MV-4-11 (cell line): ENCODE results near the gene CKAP2.
"Not testable (repeated sequence)": the region's sequence is repeated elsewhere in the genome, so short reads cannot be mapped to it uniquely, and the experiment has no call there.

Experiments
- DNase-seq: peaks from one replicate; lab custom pipeline; 2025; lab: John Stamatoyannopoulos, UW

CKAP2 gene

DNA sequence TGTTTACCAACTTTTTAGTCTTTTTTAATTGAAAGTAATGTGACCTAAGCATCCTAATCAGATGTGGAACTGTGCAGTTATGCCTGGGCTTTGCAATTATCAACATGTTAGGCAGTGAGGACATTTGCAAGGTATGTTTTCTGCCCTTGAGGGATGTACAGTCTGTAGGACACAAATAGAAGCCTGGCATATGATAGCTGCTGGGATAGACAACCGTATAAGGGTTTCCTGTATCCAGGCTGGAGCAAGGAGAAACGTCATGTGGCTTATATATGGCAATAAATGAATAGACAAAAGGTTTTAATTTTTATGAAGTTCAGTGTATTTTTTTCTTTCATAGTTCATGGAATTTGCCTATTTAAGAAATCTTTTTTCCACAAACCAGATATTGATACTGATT, 2.8 kb upstream of the CKAP2 start:
- no peak for DNase-seq

DNA sequence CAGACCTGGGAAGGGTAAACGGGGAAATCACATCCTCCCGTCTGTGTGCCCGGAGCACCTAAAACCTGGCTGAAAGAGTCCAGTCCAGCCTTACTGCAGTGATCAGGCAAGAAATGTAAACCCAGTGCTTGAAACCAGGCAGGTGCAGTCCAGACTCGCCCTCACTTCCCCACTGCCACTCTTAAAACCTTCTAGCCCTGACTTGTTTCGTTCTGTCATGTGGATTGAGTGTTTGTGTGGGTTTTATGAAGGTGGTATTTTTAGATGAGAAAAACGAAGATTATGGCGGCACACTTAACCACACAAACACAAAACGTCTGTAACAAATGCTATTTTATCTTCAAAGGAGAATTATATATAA, 839 bp upstream of the CKAP2 start:
- DNase-seq = peak; percentile 14

DNA sequence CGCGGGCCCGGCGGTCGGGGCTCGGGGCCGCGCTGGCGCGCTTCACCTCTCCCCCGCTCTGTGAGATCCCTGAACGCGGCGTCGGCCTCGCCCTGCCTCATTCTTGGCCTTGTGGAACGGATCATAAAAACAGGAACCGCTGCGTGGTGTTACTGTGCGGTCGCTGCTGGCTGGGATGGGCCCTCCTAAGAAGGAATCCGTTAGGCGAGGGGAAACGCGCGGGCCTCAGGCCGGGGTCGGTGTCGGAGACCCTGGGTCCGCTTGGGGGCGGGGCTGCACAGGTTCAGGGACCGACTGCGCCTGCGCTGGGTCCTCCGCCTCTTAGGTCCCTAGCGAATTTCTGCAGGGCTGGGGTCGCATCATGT, 381 bp downstream of the CKAP2 start:
- peak; percentile 76 for DNase-seq

DNA sequence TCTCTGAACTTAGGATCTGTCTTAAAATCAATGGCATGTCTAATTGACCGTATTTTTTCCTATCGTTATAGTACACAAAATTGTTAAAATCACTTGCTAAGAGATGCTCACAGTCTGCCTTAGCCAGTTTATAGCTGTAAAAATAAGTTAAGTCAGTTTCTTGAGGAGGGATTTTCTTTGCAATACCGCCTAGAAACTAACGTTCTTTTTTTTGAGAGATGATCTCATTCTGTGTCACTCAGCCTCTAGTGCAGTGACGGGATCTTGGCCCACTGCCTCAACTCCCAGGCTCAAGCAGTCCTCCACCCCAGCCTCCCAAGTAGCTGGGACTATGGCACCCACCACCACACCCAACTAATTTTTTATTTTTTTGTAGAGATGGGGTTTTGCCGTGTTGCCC, 4.4 kb downstream of the CKAP2 start:
- DNase-seq = no peak

GRCh38 chr13:52461265-52461664, 6.0 kb downstream of the CKAP2 start:
- no peak for DNase-seq

DNA sequence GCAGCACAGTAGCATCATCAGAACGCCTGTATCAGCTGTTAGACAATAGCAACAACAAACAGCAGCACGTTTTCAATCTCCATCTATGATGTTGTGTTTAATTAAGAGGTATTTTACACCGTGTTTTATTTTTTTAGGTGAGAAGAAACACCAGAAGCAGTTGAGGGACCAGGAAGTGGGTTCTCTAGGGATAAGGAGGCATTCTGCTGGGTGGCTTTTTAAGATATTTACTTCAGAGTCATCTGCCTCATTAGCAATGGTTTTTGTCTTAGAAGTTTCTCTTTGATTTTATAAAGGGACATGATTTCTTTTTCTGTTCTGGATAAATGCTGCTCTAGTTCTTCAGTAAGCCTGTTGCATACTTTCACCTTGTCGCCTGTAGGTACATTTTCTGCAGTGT, 8.2 kb downstream of the CKAP2 start:
- no peak for DNase-seq

- not testable (repeated sequence) for DNase-seq
These were observed 13.2 kb downstream of the CKAP2 start for GRCh38 chr13:52468487-52468886.

DNA sequence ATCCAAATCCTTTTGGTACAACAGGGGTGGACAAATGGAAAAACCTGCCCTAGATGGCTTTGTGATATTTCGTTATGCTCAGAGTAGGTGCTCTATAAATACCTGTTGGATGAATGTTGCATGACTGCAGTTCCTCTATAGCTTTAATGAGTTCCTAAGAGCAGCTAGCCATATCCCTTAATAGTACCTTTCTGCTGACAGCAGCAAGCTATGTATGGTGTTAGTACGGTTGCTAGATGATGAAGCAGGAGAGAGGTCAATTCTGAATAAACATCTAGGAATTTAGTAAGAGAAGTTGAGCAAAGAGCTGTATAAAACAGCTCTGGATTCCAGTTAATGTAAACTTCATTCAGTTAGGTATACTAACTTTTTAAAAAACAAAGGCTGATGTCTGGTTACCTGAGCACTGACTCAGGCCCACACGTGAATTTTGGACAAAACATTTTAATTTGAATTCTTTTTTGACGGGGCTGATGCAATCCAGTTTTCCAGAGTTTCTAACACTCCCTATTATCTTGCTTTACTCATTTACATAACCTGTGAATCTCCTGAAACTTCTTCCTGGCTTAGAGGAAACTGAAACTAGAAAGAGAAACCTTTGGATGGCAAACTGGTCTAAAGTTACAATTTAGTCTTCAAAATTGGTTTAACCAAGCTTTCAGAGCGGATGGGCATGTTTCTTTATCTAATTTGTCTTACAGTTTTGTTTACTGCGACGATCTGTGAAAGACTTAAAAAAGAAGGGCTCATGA, 25.6 kb downstream of the CKAP2 start:
- not testable (repeated sequence) for DNase-seq

DNA sequence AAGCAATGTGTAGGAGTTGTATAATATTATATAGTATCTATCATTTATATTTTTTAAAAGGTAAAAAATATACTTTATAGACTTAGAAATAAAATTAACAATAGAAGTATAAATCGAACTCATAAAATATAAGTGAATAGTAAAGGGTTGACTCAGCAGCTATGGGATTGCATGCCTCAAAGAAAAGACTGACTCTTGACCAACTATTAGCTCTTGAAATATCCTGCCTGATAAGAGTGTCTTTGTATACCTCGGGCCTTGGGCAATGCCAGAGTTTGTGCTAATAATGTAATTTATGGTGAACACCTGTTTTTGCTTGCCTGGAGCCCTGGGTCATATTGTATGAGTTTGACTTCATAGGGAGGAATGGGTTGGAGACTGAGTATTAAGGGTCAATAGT, 31.8 kb downstream of the CKAP2 start:
- DNase-seq = not testable (repeated sequence)

DNA sequence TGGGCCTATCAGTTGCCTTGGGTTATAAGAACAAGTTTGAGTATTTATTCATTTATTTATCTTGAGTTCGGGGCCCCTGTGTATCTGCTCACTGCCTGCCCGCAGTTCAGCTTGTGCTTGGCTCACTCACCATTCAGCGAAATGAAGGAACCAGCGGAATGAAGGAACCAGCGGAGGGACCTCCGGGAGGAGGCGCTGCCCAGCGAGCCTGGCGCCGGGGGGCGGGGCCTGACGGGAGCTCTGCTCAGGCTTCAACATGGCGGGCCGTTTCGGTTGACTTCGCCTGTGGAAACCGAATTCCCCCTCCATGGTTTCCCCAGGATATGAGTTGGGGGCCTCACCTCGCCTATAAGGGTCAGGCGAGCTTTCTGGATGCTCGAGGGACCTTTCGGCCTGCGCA, 33.5 kb downstream of the CKAP2 start:
- DNase-seq = not testable (repeated sequence)

DNA sequence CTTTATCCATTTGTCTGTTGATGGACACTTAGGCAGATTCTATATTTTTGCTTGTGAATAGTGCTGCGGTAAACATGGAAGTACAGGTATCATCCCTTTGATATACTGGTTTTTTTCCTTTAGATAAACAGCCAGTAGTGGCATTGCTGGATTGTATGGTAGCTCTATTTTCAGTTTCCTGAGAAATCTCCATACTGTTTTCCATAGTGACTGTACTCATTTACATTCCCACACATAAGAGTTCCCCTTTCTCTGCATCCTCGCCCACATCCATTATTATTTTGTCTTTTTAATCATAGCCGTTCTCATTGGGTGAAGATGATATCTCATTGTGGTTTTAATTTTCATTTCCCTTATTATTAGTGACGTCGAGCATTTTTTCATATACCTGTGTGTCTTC, 35.7 kb downstream of the CKAP2 start:
- not testable (repeated sequence) for DNase-seq

DNA sequence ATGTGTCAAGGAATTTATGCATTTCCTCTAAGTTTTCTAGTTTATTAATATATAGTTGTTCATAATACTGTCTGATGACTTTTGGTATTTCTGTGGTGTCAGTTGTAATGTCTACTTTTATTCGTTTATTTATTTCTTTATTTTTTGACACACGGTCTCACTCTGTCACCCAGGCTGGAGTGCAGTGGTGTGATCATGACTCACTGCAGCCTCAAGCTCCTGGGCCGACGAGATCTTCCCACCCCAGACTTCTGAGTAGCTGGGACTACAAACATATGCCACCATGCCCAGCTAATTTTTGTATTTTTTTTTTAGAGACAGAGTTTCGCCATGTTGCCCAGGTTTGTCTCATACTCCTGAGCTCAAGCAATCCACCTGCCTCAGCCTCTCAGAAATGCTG, 39.0 kb downstream of the CKAP2 start:
- DNase-seq = not testable (repeated sequence)

- not testable (repeated sequence) for DNase-seq
These were observed 42.7 kb downstream of the CKAP2 start for GRCh38 chr13:52497979-52498378.

- not testable (repeated sequence) for DNase-seq
These were observed 47.0 kb downstream of the CKAP2 start for GRCh38 chr13:52502277-52502676.

- DNase-seq = not testable (repeated sequence)
These were observed 50.6 kb downstream of the CKAP2 start for GRCh38 chr13:52505843-52506242.

- DNase-seq = not testable (repeated sequence)
These were observed 54.3 kb downstream of the CKAP2 start for GRCh38 chr13:52509532-52509931.

DNA sequence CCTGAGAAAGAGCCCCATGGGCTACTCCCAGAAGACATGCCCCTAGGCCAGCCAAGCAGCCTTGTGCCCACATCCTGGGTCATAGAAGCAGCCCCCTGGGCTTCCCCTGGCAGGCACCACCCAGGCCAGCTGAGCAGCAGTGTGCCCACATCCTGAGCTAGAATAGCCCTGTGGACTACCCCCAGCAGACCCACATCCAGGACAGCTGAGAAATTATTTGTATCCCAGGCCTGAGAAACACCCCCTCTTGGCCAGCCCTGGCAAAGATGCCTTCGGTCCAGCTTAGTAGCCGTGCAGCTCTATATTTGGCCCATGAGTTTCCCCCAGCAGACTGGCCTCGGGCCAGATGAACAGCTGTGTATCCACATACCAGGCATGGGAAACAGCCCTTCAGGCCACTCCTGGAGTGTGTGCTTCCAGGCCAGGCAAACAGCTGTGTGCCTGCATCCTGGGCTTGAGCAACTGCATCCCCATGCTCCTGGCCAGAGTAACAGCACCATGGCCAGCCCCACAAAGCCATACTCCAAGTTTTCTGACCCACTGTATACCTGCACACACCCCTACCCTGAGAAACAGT, 55.0 kb downstream of the CKAP2 start:
- not testable (repeated sequence) for DNase-seq

- not testable (repeated sequence) for DNase-seq
These were observed 56.3 kb downstream of the CKAP2 start for GRCh38 chr13:52511598-52511997.

DNA sequence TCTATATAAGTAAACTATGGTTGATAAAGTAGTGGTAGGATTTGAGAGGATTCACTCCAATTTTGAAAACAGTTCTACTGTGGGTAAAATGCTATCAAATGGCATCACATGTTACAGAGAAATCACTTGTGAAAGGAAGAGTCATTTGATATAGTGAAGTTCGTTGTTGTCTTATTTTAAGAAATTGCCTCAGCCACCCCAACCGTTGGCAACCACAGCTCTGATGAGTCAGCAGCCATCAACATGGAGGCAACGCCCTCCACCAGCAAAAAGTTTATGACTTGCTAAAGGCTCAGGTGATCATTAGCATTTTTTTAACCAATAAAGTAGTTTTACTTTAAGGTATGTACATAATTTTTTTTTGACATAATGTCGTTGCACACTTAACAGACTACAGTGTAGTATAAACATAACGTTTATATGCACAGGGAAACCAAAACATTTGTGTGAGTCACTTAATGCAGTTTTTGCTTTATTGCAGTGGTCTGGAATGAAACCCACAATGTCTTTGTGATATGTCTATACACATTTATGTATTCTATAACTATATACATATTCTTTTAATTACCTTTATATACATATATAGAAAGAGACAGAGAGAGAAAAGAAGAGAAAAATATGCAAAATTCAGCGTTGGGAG, 58.8 kb downstream of the CKAP2 start:
- DNase-seq = not testable (repeated sequence)

- not testable (repeated sequence) for DNase-seq
These were observed 68.0 kb downstream of the CKAP2 start for GRCh38 chr13:52523323-52523722.
